ENCODE results near the gene ZNF552.

DNA sequence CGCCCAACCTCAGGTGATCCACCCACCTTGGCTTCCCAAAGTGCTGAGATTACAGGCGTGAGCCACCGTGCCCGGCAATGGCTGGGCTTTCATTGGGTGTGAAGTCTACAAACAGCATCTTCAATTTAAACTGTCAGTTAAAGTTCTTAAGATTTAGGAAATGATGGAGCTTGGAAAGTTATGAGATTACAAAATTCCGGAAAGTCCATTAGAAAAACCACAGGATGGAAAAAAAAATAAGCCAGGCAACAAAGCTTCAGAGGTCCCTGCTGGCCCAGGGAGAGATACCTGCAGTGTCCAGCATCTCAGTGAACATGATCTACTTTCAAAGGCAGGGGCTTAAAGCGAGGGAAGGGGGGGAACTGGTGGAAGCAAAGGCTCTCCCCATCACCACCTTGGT is 10.8 kb upstream of the ZNF552 start:
- TF ChIP-seq, protein P1, sequence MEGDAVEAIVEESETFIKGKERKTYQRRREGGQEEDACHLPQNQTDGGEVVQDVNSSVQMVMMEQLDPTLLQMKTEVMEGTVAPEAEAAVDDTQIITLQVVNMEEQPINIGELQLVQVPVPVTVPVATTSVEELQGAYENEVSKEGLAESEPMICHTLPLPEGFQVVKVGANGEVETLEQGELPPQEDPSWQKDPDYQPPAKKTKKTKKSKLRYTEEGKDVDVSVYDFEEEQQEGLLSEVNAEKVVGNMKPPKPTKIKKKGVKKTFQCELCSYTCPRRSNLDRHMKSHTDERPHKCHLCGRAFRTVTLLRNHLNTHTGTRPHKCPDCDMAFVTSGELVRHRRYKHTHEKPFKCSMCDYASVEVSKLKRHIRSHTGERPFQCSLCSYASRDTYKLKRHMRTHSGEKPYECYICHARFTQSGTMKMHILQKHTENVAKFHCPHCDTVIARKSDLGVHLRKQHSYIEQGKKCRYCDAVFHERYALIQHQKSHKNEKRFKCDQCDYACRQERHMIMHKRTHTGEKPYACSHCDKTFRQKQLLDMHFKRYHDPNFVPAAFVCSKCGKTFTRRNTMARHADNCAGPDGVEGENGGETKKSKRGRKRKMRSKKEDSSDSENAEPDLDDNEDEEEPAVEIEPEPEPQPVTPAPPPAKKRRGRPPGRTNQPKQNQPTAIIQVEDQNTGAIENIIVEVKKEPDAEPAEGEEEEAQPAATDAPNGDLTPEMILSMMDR (conservative IDR thresholded peaks at IDR 0.05 in 1 of 2, IDR thresholded peaks at IDR 0.05 in 1 of 2; ENCODE audit: extremely low read depth in 1 of 2, insufficient read depth in 1 of 2, low read depth in 1 of 2, low read length in 2 of 2), result no peak
- TF ChIP-seq EZH2 (IDR thresholded peaks at IDR 0.05; ENCODE audit: borderline replicate concordance, low read length), result no peak
